Measurements from ENCODE around the gene CD2AP.
"Not testable (repeated sequence)": the region's sequence is repeated elsewhere in the genome, so short reads cannot be mapped to it uniquely, and the experiment has no call there.

CD2AP gene

GRCh38 chr6:47553243-47553642, 75.7 kb downstream of the CD2AP start:
- not testable (repeated sequence) for H3K4me3 ChIP-seq (ENCODE audit: low read depth, low read length)

GRCh38 chr6:47556459-47556858, 78.9 kb downstream of the CD2AP start:
- H3K4me3 ChIP-seq (ENCODE audit: low read depth, low read length): not testable (repeated sequence)

GRCh38 chr6:47563162-47563561, 85.6 kb downstream of the CD2AP start:
- no peak overlapping the region for H3K4me3 ChIP-seq (ENCODE audit: low read depth, low read length)

GRCh38 chr6:47566602-47567001, 89.0 kb downstream of the CD2AP start:
- H3K4me3 ChIP-seq (ENCODE audit: low read depth, low read length): not testable (repeated sequence)

GRCh38 chr6:47567586-47567985, 90.0 kb downstream of the CD2AP start:
- H3K4me3 ChIP-seq (ENCODE audit: low read depth, low read length): no peak overlapping the region

GRCh38 chr6:47571488-47571887, 93.9 kb downstream of the CD2AP start:
- no peak overlapping the region for H3K4me3 ChIP-seq (ENCODE audit: low read depth, low read length)

GRCh38 chr6:47573109-47573508, 95.5 kb downstream of the CD2AP start:
- H3K4me3 ChIP-seq (ENCODE audit: low read depth, low read length): no peak overlapping the region

- H3K4me3 ChIP-seq (ENCODE audit: low read depth, low read length): no peak overlapping the region
Observed at GRCh38 chr6:47574789-47575188, 97.2 kb downstream of the CD2AP start.

GRCh38 chr6:47579040-47579439, 101.5 kb downstream of the CD2AP start:
- no peak overlapping the region for H3K4me3 ChIP-seq (ENCODE audit: low read depth, low read length)

GRCh38 chr6:47581591-47581990, 104.0 kb downstream of the CD2AP start:
- no peak overlapping the region for H3K4me3 ChIP-seq (ENCODE audit: low read depth, low read length)

GRCh38 chr6:47587493-47587892, 109.9 kb downstream of the CD2AP start:
- no peak overlapping the region for H3K4me3 ChIP-seq (ENCODE audit: low read depth, low read length)

GRCh38 chr6:47592131-47592840, 114.7 kb downstream of the CD2AP start:
- H3K4me3 ChIP-seq (ENCODE audit: low read depth, low read length): no peak overlapping the region

GRCh38 chr6:47593979-47594378, 116.4 kb downstream of the CD2AP start:
- no peak overlapping the region for H3K4me3 ChIP-seq (ENCODE audit: low read depth, low read length)

GRCh38 chr6:47595785-47596184, 118.2 kb downstream of the CD2AP start:
- H3K4me3 ChIP-seq (ENCODE audit: low read depth, low read length): no peak overlapping the region

GRCh38 chr6:47598367-47598766, 120.8 kb downstream of the CD2AP start:
- H3K4me3 ChIP-seq (ENCODE audit: low read depth, low read length): no peak overlapping the region

- no peak overlapping the region for H3K4me3 ChIP-seq (ENCODE audit: low read depth, low read length)
Observed at GRCh38 chr6:47599512-47599911, 121.9 kb downstream of the CD2AP start.

GRCh38 chr6:47603227-47603626, 125.6 kb downstream of the CD2AP start:
- no peak overlapping the region for H3K4me3 ChIP-seq (ENCODE audit: low read depth, low read length)

- no peak overlapping the region for H3K4me3 ChIP-seq (ENCODE audit: low read depth, low read length)
Observed at GRCh38 chr6:47603995-47604394, 126.4 kb downstream of the CD2AP start.

GRCh38 chr6:47621838-47622449, 144.4 kb downstream of the CD2AP start:
- no peak overlapping the region for H3K4me3 ChIP-seq (ENCODE audit: low read depth, low read length)

GRCh38 chr6:47626782-47627181, 149.2 kb downstream of the CD2AP start:
- no peak overlapping the region for H3K4me3 ChIP-seq (ENCODE audit: low read depth, low read length)

GRCh38 chr6:47628448-47629272, 151.1 kb downstream of the CD2AP start:
- H3K4me3 ChIP-seq (ENCODE audit: low read depth, low read length): no peak overlapping the region

- H3K4me3 ChIP-seq (ENCODE audit: low read depth, low read length): no peak overlapping the region
Observed at GRCh38 chr6:47629954-47630353, 152.4 kb downstream of the CD2AP start.
